NCI-H226 (cell line): Measurements from ENCODE around the gene DCAF7.

Source experiments
- DNase-seq: peaks from one replicate; pipeline ENCODE4 v3.0.0-alpha.2; 2015

DCAF7 gene

DNA sequence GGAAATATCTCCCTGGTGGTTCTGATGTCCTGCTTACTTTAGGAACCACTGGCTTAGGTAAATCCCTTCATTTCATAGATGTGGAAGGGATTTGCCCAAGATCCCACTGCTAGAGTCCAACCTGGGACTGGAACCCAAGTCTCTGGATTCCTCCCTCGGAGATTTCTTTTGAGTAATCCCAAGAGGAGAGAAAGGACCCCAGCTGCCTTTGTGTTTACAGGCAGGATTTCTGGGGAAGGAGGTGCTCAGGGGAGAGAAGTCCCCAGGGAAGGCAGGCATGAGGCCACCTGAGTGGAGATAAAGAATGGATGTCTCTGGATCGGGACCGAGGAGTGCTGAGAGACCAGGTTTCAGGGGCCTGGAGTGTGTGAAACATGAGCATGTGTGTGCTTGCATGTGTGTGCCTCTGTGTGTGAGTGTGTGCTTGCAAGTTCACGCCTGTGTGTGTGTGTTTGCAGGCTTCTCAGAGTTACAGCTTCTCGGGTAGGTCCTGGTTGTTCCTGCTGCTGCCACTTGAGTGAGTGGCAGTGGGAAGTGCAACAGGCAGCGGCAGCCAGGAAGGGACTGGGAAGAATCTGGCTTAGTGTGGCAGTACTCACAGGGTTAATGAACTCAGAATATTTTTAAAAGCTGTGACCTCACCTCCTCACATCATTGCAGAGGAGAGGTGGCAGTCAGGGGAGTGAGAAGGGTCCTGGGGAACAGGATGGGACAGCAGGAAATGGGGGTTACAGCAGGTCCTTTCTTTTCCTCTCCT, 24.9 kb upstream of the DCAF7 start:
- no peak for DNase-seq

DNA sequence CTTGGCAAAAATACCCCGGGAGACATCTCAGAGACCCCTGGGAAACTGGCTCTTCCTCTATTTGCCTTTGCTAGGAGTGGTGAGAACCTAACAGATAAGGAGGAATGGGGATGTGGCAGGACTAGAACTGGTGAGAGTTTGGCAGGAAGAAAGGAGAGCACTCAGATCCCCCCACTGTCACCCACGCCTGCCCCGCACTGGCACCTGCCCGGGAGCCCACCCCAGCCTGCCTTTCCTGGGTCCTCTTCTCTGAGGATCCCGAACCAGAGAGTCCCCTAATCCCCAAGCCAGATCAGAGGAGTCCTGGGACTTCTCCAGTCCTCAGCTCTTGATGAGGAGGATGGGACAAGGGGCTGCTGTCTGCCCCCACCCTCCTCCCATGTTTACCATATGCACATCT, 23.4 kb upstream of the DCAF7 start:
- no peak for DNase-seq

DNA sequence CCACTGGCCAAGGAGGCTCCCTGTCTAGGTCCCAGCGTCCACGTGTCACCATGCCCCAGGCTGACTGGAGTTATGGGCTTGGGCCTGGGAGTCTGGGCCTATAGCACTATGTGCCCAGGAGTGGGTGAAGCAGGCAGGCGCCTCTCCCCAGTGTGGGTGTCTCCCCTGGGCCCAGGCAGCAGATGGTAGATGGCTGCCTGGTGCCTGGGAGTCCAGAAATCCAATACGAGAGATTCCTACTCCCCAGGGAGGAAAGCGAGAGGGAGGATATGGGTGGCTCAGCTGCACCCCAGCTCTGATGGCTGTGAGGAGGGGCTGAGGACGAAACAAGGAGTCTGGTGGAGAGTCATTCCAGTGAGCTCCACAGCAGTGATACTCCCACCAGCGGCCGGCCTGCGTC, 22.1 kb upstream of the DCAF7 start:
- DNase-seq, result no peak

DNA sequence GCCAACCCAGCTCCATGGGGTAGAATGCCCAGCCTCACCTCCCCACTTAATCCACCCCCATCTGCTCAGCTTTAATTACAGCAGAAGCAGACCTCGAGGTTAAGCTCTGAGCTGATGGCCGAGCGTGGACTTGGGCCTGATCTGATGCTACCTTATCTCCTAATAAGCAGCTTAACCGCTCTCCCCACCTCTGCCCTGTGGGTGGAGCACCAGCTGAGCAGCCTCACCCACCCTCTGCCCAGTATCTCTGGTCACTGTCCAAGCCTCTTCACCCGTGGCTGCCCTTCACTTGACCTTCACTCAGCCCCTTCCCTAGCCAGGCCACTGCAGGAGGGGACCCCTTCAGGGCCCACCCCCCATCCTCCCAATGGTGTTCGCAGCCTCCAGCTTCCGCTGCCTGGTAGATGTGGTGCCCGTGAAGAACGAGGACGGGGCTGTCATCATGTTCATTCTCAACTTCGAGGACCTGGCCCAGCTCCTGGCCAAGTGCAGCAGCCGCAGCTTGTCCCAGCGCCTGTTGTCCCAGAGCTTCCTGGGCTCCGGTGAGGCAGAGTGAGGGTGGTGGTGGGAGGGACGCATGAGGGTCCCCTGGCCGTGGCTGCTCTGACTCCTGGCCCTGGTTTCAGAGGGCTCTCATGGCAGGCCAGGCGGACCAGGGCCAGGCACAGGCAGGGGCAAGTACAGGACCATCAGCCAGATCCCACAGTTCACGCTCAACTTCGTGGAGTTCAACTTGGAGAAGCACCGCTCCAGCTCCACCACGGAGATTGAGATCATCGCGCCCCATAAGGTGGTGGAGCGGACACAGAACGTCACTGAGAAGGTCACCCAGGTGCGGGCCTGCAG, 20.3 kb upstream of the DCAF7 start:
- no peak for DNase-seq

DNA sequence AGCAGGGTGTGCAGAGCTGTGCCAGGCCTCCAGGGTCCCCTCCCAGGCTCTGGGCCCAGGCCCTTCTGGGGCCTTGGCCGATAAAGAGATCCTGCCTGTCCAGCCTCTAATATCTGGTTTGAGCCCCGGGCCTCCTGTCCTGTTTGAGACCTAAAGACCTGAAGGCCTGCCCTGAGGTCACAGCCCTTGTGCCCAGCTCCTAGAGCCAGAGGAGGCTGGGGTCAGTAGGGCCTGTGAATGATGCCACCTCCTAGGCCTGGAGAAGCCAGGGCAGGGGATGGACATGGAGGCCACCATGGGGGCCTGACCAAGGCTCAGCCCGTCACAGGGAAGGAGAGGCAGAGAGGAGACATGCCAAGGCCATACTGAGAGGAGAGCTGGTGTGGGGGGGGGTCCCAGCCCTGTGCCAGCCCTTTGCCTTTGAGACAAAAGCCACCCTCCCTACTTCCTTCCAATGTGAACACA, 19.7 kb upstream of the DCAF7 start:
- DNase-seq, result no peak

DNA sequence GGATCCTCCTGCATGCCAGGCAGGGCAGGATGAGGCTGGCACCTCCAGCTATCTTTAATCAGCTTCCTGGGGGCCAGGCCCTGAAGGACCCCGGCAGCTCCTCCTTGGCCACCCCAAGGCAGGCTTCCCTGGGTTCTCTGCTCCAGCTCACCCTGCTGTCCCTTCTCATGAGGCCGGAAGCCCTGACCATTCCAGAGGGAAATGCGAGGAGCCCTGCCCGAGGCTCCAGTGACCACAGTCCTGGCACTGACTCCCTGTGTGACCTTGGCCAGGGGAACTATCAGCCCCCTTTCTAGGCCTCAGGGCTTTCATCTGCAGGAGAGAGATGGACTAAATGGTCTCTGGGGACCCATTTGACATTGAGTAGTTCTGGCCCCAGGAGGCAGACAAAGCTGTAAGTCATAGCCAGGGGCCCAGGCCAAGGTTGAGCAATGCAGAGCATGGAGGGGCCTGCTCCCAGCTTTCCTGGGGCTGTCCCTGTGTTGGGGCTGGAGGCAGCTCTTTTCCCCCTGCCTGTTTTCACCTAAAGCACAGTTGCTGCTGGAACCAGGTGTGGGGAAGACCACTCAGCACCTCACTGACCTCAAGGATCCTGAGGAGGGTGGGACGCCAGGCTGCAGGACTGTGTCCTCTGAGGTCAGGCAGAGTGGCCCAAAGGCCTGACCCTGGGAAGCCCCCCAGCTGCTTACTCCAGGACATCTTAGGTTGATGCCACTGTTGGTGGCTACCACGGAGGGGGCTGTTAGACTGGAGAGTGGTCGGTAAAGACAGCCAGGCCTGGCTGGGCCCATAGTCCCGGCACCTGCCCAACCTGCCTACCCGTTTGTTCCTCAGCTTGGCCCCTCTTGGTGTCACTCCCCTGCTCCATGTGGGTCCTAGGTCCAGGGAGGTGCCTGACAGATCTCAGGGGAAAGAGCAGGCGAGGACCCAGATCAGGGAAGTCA, 19.0 kb upstream of the DCAF7 start:
- DNase-seq, result no peak

DNA sequence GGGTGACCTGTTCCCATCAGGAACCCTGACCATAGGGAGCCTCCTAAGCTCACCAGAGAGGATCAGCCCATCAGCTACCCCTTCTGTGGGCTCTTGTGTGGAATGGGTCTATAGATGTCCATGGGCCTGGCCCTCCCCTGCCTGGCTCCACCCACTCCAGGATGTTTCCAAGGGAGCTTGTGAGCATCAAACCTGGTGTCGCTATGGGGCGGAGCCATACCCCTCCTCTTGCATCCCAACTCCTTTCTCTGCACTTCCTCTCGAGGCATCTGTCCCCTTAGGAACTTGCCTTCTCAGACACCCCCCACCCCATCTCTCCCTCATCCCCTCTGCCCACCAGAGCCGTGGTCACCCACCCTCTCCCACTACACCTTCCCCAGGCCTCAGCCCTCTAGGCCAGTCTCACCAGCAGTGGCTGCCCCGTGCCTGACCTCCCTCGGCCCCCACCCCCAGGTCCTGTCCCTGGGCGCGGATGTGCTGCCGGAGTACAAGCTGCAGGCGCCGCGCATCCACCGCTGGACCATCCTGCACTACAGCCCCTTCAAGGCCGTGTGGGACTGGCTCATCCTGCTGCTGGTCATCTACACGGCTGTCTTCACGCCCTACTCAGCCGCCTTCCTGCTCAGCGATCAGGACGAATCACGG, 16.7 kb upstream of the DCAF7 start:
- DNase-seq, result no peak

DNA sequence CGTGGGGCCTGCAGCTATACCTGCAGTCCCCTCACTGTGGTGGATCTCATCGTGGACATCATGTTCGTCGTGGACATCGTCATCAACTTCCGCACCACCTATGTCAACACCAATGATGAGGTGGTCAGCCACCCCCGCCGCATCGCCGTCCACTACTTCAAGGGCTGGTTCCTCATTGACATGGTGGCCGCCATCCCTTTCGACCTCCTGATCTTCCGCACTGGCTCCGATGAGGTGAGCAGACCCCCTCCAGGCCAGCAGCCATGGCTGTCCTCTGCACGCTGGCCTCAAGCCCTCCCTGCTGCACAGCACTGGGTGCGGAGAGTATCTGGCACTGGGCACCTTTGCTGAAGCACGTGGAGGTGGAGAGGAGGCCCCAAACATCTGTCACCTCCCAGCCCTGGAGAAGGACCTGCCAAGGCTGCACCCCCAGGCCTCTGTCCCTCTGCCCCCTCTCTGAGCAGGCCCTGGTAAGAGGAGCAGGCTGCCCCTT, 16.2 kb upstream of the DCAF7 start:
- no peak for DNase-seq

DNA sequence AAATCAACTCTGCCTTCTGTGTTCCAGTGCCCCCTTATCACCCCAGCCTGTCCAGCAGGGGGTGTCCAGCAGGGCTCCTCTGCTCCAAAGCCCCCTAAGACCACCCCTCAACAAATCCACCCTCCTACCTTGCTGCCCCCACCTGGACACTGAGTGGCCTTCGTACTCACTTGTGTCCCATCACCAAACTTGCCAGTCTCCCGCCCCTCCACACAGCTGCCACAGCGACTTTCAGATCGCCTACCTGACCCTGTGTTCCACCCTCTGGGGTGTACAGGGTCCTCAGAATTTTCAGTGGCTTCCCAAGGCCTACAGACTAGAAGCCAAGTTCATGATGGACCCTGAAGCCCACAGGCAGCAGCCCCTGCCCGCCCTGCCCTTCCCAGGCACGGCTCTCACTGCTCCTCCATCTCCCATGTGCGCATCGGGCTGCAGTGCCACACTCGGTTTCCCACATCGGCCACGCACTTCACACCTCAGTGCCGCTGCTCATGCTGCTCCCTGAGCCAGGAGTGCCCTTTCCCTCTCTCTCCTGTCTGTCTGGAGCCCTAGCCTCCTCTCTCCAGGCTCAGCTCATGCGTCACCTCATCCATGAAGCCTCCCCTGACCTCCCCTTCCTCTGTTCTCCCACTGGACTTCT, 15.3 kb upstream of the DCAF7 start:
- DNase-seq, result no peak

DNA sequence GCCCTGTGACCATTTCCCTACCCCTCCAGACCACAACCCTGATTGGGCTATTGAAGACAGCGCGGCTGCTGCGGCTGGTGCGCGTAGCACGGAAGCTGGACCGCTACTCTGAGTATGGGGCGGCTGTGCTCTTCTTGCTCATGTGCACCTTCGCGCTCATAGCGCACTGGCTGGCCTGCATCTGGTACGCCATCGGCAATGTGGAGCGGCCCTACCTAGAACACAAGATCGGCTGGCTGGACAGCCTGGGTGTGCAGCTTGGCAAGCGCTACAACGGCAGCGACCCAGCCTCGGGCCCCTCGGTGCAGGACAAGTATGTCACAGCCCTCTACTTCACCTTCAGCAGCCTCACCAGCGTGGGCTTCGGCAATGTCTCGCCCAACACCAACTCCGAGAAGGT, 14.6 kb upstream of the DCAF7 start:
- DNase-seq, result no peak

DNA sequence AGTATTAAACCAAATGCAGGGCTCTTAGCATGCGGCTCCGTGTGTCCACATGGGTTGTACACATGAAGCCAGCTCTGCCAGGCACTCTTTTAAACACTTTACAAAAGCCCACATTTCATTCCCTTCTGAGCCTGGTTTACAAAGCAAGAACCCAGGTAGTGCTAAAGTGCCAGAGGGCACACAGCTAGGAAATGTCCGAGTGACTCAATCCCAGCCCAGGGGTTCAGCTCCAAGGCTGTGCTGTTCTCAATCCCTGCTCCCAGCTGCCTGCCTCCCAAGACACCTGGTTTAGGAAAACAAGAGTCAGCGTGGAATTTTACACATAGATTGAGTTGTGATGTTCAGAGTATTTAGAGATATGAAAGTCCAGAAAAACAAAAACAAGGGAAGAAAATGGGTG, 13.3 kb upstream of the DCAF7 start:
- DNase-seq, result no peak

DNA sequence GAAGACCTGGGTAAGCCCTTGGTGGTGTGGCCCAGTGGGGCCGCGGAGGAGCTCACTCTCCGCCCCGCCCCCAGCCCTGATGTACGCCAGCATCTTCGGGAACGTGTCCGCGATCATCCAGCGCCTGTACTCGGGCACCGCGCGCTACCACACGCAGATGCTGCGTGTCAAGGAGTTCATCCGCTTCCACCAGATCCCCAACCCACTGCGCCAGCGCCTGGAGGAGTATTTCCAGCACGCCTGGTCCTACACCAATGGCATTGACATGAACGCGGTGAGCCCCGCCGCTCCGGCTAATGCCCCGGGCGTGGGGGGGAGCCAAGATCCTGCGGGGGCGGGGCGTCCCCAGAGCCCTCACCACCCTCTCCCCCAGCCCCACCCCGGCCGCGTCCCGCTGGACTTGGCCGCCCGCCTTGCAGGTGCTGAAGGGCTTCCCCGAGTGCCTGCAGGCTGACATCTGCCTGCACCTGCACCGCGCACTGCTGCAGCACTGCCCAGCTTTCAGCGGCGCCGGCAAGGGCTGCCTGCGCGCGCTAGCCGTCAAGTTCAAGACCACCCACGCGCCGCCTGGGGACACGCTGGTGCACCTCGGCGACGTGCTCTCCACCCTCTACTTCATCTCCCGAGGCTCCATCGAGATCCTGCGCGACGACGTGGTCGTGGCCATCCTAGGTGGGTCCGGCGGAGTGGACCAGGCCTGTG, 12.1 kb upstream of the DCAF7 start:
- no peak for DNase-seq

DNA sequence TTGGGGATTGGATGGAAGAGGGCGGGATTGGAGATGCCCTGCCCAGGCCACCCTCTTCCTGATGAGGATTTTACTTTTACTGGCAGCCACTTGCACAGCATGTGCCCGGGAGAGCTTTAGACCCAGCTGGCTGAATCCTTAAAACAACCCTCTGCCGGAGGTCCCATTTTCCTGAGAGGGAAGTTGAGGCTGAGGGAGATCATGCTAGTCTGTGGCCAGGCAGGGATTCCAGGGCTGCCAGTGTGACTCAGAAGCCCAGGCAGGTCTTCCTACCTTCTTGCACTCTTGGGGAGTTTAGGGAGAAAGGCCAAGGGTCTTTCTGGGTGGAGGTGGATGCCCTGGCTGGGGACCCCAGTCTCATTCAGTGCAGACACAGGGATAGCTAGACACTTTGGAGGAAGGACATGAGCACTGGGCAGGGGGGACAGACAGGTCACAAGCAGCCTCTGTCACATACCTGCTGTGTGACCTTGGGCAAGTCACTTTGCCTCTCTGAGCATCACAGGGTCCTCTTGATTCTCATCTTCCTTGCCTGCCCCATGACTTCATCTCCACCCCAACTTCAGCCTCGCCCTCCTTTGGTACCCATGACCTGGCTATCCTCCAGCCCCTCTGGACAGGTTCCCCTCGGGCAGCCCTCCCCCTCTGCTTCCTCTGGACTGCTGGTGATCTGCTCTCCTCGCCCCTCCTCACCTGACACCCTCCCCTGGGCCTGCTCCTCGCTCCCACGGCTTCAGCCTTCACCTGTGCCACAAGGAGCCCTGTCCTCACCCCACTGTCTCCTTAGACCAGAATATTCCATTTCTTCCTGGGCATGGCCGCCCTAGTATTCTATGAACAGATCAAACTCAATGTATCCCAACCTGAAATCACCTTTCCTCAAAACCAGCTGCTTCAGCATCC, 11.3 kb upstream of the DCAF7 start:
- DNase-seq, result no peak

DNA sequence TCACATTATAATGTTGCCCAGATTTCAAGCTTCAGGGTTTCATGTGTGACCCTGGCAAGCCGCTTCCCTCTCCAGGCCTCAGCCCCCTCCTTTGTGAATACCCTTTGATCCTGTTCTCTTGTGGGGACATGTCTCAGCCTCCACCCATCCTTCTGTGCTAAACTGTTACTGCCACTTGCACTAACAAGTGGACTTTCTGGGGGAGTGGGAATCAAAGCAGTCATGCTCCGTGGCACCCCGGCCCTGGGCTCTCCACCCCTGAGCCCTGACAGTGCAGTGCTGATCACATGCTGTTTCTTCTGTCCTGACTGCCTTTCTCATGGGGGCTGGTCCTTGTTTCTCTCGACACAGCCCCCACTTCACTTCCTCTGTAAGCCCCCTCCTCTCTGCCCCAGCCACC, 9.7 kb upstream of the DCAF7 start:
- no peak for DNase-seq

DNA sequence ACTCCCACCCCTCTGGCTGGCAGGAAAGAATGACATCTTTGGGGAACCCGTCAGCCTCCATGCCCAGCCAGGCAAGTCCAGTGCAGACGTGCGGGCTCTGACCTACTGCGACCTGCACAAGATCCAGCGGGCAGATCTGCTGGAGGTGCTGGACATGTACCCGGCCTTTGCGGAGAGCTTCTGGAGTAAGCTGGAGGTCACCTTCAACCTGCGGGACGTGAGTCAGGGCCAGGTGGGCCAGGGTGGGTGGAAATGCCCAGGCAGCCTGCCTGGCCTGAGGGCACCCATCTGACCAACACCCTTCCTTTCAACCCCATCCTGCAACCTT, 8.1 kb upstream of the DCAF7 start:
- no peak for DNase-seq

DNA sequence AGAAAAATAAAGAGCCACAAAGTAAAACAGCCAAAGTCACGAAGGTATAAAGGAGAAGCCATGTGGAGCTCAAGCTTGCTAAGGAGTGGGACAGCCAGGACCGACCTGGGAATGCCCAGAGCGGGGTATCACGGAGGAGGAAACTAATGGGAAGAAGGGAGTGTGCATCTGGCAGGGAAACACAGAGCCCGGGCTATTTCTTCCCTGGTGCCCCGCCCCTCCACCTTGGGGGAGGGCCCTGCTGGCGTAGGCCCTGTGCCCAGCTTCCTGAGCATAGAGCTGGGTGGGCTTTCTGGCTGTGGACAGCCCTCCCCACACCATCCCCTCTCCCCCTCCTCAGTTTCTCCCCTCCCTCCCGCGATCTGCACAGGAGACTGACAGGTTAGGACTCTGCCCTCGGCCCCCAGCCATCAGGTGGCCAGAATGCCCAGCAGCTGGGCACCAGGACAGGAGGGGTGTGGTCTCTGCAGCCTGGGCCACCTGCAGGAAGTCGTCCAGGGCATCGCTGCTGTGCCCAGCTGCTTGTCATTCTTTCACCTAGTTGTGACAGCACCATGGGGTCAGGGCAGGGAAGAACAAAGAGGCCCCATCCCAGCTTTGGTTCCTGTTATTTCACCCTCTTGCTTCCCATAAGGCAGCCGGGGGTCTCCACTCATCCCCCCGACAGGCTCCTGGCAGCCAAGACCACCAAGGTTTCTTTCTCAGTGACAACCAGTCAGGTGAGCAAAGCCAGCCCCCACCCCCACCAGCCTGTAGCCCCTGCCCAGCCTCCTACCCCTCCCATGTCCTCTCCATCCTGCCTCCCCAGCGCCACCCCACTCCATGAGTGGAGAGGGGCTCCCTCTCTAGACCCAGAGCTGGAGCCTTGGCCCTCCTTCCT, 7.1 kb upstream of the DCAF7 start:
- DNase-seq, result no peak

DNA sequence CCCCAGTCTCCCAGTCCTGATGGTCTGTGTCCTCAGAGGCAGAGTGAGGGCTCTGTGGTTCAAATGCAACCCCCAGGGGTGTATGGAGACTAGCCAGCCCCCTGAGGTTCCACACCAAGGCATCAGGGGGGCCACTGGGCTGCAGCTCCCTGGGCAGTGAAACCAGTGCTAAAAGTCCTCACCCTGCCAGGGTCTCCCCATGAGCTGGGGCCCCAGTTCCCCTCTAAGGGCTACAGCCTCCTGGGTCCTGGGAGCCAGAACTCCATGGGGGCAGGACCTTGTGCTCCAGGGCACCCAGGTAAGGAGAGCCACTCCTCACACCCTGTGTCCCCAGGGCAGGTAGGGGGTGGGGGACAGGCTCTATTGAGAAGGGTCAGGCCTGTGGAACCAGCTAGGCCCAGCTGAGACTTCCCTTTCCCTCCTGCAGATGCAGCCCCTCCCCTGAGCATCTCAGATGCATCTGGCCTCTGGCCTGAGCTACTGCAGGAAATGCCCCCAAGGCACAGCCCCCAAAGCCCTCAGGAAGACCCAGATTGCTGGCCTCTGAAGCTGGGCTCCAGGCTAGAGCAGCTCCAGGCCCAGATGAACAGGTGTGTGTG, 6.4 kb upstream of the DCAF7 start:
- no peak for DNase-seq

DNA sequence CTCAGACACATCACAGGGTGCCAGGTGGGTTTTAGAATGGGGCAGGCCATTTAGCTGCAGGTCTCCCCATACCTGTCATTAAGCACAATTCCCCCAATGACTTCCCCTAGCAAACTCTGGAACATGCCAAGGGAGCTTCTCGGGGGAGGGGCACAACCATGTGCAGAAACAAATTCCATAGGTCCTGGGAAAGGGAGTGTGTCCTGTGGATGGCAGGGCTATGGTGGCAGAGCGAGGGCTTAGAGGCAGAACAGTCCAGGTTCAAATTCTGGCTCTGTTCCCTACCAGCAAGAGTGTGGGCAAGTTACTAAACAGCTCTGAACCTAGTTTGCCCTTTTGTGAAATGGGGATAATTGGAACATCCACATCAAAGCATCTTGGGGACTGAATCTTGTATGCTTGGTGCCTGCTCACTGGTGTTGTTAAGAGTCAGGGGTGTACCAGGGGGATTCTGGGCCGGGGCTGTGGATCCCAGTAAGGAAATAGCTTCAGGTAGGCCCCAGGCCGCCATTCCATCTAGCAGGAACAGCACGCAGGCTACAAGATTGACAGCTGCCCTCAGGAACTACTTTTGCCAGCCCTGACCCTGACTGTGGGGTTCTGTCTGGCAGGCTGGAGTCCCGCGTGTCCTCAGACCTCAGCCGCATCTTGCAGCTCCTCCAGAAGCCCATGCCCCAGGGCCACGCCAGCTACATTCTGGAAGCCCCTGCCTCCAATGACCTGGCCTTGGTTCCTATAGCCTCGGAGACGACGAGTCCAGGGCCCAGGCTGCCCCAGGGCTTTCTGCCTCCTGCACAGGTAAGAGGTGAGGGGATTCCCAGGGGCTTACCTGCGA, 5.6 kb upstream of the DCAF7 start:
- DNase-seq, result no peak
